ENCODE measurements around the gene MAP7D1.

GRCh38 chr1:36118447-36119204 lies 37.3 kb upstream of the MAP7D1 start:
- no peak for TF ChIP-seq CTCF (IDR thresholded peaks at IDR 0.05)
- no peak for TF ChIP-seq POLR2AphosphoS5 (IDR thresholded peaks at IDR 0.05)
- TF ChIP-seq POLR2A (IDR thresholded peaks at IDR 0.05) = no peak
- no peak for TF ChIP-seq EP300 (IDR thresholded peaks at IDR 0.05)
